Germinal center (tissue), 1 donor: ENCODE results near the gene TM4SF1.

ENCODE experiments used
- DNase-seq: peaks from one replicate; pipeline ENCODE4 v3.0.0; 2012; ENCODE audit warnings: mixed read lengths, low spot score

TM4SF1 gene

DNA sequence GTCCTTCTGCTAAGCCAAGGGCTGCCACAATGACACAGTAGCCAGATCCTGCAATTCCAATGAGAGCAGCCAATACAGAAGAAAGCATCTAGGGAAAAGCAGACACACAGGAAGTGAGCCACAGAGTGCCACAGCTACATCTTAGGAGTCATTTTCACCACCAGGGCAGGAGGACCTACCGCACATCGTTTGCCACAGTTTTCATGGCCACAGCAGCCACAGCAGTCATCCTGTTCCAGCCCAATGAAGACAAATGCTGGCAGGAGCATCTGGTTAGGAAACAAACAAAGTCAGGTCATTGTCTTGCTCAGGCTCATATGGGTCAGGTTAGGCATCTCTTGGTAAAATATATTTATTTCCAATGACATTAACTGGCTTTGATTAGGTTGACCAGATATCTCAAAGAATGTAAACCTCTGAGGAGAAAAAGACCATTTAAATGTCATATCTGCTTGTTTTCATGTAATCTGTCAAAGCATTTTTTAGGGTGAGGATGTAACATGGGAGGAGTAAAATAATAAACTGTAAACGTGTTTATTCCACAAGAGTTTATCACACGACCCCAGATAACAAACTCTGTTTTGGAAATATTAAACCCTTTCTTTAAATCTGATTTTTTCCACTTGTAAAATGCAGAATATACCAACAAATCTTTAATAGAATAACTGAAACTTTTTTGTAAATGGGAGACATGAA, 1.8 kb downstream of the TM4SF1 start:
- no peak for DNase-seq

DNA sequence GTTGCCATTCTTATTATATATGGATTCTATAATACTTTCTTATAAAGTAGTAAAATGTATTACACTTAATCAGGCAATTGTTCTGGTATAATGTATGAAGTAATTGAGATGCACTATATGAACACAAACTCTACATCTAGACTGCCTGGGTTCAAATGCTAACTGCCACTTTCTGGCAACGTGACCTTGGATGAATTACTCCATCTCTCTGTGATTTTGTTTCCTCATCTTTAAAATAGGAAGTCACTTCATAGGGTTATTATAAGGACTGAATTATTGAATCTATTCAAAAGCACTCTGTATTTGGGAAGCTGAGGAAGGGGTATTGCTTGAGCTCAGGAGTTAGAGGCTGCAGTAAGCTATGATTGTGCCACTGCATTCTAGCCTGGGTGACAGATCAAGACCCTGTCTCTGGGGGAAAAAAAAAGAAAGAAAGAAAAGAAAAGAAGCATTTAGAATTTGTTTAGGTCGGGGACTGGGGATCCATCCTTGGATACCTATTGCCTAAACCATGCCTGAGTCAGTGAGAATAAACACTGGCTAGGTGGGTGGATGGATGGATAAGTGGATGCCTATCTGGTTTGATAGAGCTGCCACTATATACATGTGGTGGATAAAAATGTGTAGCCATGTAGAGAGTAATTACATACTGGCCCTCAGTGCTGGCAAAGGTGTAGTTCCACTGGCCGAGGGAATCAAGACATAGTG, 2.5 kb downstream of the TM4SF1 start:
- no peak for DNase-seq

DNA sequence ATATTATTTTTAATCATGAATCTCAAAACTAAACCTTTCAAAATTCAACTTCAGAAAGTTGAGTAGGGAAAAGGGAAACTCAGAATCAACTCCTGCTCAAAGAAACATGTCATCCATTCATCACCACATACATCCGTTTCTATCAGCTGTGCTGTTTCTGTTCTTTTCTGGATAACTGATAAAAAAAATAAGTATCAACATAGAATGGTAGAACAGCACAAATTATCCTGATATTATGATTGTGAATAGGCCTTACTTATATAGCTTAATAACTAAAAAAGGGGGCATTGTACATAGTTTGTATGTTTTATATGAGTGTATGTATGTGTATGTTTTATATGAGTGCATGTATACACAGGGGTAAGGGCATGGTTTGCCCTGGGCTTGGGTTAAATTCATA, 3.1 kb downstream of the TM4SF1 start:
- no peak for DNase-seq

DNA sequence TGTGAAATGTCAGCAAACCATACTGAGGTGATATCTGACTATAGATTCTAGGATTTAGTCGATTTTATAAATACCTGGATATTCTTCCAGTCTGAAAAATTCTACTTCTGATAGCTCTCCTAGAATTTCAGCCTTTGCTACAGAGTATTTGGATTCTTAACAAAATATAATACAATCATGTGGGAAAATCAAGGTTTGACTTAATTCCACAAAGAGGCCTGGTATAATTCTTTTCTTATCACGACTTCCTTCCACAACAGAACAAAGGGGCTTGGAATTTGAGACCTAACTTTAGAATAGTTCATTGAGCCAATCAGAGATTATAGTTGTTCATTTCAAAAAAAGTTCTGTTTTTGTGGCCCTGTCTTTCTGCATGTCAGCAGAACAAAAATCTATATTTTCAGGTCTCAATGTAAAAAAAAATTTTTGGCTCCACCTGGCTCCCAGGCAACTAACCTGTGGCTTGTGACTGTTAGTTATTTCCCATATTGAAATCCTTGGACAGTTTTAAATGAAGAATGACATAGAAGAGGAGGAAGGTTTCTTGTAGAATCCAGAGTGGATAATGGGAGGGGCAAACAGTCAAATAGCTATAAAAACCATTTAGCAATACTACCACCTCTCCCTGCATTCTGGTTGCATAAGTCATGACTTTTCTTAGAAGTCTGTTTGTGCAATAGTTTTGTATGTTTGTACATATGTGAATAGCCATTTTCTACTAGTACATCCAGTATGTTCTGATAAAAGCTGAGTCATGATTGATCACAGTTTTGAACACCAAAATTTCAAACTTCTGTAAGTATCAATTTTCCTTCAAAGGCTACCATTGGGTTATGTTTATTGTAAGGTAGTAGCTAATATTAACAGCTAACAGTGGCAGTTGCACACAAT, 4.0 kb downstream of the TM4SF1 start:
- no peak for DNase-seq

DNA sequence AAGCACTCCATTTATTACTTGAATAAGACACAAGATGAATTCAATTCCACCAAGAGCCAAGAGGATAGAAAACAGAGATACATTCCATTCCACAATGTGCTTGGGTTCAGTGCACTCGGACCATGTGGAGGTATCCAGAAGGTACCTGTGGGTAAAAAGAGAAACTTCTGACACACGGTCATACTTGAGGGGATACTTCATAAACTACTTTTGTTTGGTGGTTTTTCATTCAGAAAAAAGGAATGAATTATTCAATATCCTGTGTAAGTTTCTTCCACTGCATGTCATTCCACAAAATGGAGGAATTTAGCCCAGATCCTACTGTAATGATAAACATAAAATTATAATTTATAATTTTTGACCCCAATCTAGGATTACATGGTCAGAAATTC, 5.7 kb downstream of the TM4SF1 start:
- DNase-seq: no peak

DNA sequence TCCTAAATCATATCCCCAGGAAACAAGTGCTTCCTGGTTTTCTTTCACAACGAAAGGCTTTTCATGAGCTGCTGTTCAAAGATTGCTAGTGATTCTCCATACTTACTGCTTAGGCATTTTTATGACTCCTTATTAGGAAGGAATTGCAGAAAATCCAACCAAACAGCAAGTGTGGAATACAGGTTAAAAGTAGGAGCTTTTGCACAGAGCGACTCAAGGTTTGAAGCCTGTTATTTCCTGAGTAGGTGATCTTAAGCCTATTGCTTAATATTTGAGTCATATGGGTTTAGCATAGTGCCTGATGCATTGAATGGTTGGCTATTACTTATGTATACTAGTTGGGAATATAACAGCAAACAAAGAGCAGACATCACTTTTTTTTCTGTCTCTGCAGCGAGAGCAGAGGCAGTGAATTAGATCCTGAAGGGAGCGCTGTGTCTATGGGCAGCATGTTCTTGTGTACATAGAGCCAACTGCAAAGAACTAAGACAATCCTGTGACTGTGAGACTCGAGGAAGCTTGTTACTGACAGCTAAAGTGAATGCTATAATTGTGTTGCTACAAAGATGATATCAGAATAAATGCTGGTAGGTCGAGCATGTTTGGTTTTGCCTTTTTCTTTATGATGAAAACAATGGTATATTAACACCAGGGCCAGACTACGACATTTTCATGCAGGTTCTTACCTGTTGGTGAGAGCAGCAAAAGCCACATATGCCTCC, 6.3 kb downstream of the TM4SF1 start:
- no peak for DNase-seq

DNA sequence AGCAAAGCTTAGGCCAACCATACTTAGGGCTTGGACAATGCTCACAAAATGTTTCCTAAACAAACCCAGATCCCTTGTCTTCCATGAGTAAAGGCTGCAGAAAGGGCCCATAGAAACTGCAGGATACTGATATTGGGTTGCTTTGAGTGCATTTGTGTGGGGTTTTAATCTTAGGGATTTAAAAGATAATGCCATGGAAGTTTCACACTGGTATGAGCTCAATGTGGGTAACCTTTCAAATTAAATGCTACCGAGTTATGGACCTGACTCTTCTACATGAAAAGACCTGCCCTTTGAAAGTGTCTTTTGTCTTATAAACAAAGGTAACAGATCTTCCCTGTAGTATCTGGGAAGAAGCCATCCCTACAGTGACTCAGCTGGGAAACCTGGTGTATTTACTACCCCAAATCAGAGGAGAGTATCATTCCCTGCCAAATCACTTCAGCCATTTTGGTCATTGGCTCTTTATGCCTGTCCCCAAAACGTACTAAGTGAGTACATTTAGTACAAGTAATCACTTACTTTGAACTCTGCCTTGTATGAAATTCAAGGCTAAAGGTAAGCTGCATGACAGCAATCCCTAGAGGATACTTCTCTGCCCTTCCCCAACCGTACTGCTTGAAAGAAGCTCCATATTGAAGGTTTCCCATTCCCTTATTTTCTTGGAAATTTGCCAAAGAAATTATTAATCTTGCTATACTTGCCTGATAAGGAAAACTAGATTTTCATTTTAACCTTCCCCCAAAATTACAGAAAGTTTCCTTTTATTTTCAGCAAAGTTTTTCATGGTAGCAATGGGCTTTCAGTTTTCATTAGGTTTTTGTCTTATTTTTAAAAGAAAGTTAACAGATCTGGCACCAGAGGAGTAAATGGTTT, 7.2 kb downstream of the TM4SF1 start:
- DNase-seq: no peak

DNA sequence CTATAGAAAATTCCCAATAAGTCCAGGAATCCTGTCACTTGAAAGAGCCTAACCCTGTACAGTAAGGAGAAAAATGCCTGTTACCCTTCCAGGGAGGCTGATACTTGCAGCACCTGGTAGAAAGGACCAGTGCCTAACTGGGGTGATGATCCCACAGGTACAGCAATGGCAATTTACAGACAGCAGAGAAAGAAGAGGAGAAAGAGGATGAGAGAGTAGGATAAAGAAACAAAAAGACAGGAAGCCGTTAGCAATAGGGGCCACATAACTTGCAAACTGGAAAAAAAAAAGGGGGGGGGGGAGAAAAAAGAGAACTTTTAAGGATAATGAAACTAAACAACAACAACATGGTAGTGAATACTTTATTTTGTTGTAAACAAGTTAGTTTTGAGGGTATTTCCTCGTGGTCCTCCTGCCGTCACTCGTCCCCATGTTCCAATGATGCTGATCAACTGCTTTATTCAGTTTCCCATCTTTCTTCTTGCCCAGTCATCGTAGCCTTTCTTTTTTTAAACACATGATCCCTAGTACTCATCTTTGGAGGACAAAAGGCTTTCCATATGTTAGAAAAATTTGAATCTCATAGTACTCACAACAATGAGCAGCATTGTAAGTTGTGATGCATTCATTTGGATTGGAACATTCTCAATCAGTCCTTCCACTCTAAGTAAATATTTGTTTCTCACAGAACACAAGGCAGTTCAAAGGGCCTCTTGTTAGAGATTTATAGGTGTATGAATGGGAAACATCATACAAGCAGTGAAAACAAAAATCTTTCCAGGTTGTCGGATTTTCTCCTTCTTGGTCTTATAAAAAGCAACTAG, 8.6 kb downstream of the TM4SF1 start:
- no peak for DNase-seq

DNA sequence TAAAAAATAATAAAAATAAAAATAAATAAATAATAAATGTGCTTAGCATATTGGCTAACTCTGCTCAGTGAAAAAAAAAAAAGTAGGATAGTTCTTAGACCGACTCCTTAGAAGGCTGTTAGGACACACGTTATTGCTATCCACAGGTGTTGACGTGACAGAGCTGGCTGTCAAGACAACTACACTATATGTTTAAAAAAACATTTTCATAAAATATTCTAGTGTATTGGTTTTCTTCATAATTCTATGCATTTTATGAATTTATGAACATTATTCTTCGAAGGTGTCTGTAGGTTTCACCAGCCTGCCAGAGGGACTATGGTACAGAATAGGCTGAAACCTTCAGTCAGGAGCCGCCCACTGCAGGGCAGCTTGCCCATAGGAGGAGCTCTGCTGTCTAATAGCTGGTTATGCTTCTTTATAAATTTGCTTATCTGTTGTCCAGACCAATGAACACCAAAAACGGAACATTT, 9.2 kb downstream of the TM4SF1 start:
- no peak for DNase-seq

DNA sequence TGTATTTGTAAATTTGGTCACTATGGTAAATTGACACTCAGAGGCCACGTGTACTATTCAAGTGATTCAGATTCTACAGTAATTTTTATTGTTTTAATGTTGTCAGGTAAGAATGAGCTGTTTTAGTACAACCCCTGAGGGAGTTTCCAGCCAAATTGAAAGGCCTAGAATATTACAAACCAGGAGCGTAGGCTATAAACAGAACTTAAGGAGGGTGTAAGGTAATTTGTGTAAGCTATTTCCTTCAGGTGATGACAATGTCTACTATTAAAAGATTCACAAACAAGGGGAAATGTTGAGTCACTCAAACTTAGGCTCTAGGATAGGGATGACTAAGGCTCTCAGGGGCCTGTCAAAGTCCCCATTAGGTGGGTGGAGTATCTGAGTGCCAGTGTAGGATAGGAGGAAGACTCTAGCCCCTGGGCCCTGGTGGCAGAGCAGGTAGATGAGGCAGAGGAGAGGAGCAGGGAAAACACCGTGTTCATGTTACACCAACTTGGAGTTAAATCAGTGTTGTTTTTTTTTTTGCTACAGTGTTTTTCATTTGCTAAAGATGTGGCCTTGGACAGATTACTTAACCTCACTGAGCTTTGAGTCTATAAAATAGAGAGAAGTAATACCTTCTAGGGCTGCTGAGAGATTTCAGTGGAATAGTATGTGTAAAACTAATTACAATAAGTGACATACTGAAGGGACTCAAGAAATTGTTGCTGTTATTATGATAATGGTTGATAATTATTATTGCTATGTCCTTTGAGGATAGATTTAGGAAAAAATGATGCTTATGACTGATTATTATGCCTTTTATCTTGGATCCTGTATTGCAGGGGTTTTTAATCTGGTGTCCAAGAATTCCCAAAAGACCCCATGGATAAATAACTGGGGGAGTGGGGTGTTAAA, 10.3 kb downstream of the TM4SF1 start:
- DNase-seq: no peak

DNA sequence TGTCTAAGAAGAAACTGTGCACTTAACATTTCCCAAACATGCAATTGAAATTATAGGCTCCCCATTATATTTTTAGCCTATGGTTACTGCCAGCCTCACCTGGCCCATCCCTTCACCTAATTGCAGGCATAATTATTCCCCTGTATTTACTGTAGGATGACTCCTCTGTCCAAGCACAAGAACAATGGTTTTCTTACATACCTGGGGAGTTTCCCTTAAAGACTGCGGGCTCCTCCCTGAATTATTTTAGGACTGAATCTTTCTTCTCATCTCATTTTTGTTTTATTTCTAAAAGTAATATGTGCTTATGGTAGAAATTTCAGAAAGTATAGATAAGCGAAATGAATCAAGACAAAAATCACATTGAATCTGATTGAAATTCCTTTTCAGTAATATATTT, 11.4 kb downstream of the TM4SF1 start:
- DNase-seq: no peak

DNA sequence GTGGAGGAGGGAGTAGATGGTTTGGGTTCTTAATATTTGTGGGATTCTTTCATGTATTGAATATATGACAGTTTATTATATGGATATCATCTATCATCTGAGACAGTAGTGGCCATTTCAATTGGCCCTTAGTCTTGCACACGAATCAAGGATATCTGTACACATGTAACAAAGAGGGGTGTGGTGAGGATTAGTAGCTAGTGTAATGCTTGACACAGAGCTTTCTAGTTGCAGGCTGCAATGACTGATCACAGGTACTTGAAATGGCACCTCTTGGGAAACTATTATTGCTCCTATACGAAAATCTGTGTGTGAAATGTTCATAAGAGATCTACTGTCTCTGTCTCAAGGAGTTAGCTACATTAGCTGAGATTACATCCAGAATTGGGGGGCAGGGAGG, 12.8 kb downstream of the TM4SF1 start:
- DNase-seq: no peak

DNA sequence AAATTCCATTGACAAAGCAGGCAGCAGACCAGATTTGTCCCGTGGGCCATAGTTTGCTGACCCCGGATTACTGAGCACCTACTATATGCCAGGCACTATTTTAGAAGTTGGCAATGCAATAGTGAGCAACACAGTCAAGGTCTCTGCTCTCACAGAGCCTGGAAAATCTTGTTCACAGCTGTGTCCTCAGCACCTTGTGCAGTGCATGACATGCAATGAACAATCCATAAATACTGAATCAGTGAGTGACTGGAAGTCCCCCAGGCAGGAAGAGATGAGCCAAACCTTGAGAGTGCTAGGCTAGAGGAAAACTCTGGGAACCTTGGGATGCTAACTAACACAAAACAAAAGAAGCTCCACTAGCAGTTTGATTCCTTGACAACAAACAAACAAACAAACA, 14.4 kb downstream of the TM4SF1 start:
- no peak for DNase-seq

DNA sequence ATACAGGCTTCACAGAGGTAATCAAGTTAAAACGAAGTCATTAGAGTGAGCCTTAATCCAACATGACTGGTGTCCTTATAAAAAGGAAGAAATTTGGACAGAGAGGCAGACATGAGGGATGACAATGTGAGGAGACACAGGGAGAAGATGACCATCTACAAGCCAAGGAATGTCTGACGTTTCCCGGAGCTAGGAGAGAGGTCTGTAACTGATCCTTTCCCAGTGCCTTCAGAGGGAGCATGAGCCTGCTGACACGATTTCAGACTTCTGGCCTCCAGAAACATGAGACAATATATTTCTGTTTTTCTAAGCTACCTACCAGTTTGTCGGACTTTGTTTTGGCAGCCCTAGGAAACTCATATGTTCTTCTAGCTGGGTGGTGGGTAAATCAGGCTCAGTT, 15.1 kb downstream of the TM4SF1 start:
- no peak for DNase-seq

DNA sequence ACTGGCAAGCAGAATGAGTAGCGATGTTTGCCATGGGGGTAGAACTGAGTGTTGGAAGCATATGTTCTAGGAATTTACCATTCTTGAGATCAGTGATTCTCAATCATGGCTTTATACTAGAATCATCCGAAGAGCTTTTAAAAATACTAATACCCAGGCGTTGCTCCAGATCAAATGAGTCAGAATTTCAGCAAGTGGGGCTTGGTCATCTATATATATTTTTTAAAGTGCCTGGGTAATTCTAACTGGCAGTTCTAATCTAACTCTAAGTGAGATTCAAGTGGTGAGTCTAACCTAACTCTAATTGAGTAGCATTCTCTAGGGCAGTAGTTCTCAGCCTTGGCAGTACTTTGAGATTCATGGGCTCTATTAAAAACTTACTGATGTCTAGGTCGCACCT, 20.8 kb downstream of the TM4SF1 start:
- DNase-seq: no peak

DNA sequence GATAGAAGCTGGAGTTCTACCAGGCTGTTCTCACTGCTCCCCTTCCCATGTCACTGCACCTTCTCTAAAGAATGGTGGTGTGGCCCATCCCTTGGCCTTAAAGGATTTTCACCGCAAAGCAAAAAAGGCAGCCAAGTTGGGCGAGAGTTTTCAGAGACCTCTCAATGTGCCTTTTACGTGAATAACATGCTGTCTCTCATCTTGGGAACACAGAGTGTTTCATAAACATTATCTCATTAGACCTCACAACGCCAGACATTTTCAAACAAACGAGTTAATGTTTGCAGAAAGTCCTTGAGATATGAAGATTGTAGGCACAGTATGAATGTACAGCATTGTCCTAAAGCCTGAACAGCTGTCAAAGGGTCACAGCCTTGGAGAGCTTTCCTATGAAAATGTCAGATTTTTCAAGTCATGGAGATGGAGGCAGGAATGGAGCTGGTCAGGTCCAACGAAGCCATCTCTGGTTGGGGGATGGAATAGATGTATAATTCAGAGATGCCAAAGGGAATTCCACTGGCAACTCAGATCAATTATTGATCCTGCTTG, 21.3 kb downstream of the TM4SF1 start:
- no peak for DNase-seq

DNA sequence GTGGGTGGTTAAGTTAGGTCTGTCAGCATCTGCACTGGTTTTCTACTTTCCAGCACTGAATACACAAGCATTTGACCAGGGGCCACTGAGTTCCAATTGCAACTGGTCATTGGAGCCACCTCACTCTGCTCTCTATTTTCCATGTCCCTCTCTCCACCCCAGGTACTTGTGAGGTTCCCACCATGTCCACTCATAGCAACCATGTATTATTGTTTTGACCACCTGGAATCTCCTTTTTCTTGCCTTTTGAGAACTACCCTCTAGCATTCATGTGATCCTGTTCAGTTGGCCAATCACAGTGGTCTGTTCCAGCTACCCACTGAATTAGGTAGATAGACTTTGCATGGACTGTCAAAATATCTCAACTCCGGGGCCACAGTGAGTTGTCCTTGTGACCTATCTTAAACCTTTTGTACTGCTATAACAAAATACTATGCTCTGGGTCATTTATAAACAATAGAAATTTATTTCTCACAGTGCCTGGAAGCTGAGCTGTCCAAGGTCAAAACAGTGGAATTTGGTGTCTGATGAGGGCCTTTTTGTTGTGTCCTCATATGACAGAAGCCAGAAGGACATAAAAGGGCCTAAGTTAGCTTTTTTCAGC, 23.8 kb downstream of the TM4SF1 start:
- DNase-seq: no peak

DNA sequence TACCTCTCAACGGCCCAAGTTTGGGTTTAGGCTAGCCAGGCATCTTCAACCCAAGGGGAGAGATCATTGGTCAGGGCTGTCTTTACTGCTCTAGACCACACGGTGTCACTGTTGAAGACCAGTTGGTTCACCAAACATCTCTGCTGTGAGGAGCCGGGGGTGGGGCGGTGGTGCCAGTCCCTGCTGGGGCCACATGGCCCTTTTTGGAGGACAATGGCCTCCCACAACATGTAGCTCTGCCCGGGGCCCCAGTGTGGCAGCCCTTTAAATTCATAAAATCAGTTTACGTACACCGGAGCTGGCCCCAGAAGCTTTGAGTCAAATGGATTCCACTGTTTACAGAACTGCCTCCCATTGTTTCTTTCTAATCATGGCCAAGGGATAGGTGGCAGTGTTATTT, 24.9 kb downstream of the TM4SF1 start:
- DNase-seq: peak; percentile 69
